Lower leg skin (tissue), 4 donors: ENCODE measurements around the gene PPM1M. TPM values are rescaled to one million over a fixed set of nuclear protein-coding genes. Genes with fewer than 3 reads are reported as not detected.
"Not testable (repeated sequence)": the region's sequence is repeated elsewhere in the genome, so short reads cannot be mapped to it uniquely, and the experiment has no call there.

ENCODE experiments used
- DNase-seq, 2 donors: peaks; one replicate each; pipeline ENCODE4 v3.0.0-alpha.2; 2019; ENCODE audit warnings: low spot score in 2 of 2
- H3K4me3 ChIP-seq: fragments of 200-600 bp; sonication (generic); 2 replicates; pipeline ENCODE4 v1.5.1; 2017; ENCODE audit warnings: mild to moderate bottlenecking, low read depth; ENCODE audit not compliant: poor library complexity, severe bottlenecking
- CTCF ChIP-seq, 3 donors: fragments of 450-650 bp; IDR thresholded peaks; one replicate each; pipeline ENCODE4 v1.5.1; 2016; ENCODE audit warnings: antibody characterized with exemption in 3 of 3, mild to moderate bottlenecking in 3 of 3, moderate library complexity in 2 of 3
- POLR2A ChIP-seq, 2 donors: fragments of 450-650 bp; IDR thresholded peaks; one replicate each; pipeline ENCODE4 v1.6.1; 2016 to 2017; ENCODE audit warnings: antibody characterized with exemption in 2 of 2, mild to moderate bottlenecking in 1 of 2, moderate library complexity in 1 of 2
- WGBS, 2 donors: methylation state at CpG; one replicate each; pipeline ENCODE4 v1.1.5; 2018; 5-methylcytosine and 5-hydroxymethylcytosine counted together
- intact Hi-C: fragments of 100-400 bp; cut with DNase I; formaldehyde crosslinking; loops from one replicate; pipeline ENCODE4 v1.15.0; 2023; ENCODE audit warnings: low total_unique reads
- total RNA-seq, 4 donors: library from RNA; depleted of rRNA; stranded (reverse); fragments of >200 nt; gene quantifications; one replicate each; pipeline ENCODE4 v1.1.0, GENCODE V29; 2016

Gene PPM1M
- total RNA-seq, 4 donors from 2014 or later, result 10.4 to 28.6 (median 14.0) TPM

- intact Hi-C loops, result no loop called here
- TF ChIP-seq POLR2A (IDR thresholded peaks at IDR 0.05) (no peak), CTCF (IDR thresholded peaks at IDR 0.05) (no peak)
- no peak for DNase-seq
- H3K4me3 ChIP-seq, result no peak overlapping the region
Measured at GRCh38 chr3:52262447-52262846, 16.9 kb downstream of the PPM1M start.

DNA sequence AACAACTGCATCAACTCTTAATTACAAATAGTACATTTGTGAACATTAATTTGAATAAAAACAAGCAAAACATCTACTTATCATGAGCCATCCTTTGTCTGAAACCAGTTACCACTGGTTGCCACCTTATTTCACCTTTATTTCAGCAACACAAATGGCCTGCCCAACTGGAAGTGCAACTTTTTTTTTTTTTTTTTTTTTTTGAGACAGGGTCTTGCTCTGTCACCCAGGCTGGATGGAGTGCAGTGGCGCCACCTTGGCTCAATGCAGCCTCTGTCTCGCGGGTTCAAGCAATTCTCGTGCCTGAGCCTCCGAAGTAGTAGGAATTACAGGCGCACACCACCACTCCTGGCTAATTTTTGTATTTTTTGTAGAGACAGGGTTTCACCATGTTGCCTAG, 19.8 kb downstream of the PPM1M start:
- DNase-seq, result no peak
- intact Hi-C loops, result no loop called here
- H3K4me3 ChIP-seq, result no peak overlapping the region
- 76 to 84% methylated on average over 6 of the region's 6 CpGs for WGBS, 2 donors
- TF ChIP-seq POLR2A (IDR thresholded peaks at IDR 0.05), result no peak
- no peak for TF ChIP-seq CTCF (IDR thresholded peaks at IDR 0.05)

GRCh38 chr3:52268036-52268435, 22.5 kb downstream of the PPM1M start:
- TF ChIP-seq POLR2A (IDR thresholded peaks at IDR 0.05) (no peak), CTCF (IDR thresholded peaks at IDR 0.05) (no peak)
- WGBS, 2 donors, result 68 to 69% methylated on average over 7 of the region's 7 CpGs
- no peak overlapping the region for H3K4me3 ChIP-seq
- intact Hi-C loops, result no loop called here
- no peak for DNase-seq

DNA sequence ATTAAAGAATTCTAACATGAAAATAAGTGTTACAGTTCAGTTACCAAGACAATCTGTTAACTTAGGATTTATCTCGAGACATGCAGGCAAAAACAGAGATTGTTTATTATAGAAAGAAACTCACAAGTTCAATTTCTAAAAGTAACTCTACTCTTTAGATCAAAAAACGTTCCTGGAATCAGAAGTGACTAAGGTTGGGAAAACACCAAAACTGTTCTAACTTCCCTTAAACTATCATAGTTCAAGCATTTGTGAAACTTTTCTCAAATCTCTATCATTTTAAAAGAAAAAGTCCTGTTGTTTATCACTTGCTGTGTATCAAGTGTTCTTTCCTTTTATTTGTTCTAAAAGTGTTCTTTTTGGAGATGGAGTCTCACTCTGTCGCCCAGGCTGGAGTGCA, 24.2 kb downstream of the PPM1M start:
- no peak for DNase-seq
- intact Hi-C loops, result no loop called here
- no peak overlapping the region for H3K4me3 ChIP-seq
- TF ChIP-seq POLR2A (IDR thresholded peaks at IDR 0.05), result no peak
- TF ChIP-seq CTCF (IDR thresholded peaks at IDR 0.05), result no peak
- 58 to 67% methylated on average over 3 of the region's 3 CpGs for WGBS, 2 donors

DNA sequence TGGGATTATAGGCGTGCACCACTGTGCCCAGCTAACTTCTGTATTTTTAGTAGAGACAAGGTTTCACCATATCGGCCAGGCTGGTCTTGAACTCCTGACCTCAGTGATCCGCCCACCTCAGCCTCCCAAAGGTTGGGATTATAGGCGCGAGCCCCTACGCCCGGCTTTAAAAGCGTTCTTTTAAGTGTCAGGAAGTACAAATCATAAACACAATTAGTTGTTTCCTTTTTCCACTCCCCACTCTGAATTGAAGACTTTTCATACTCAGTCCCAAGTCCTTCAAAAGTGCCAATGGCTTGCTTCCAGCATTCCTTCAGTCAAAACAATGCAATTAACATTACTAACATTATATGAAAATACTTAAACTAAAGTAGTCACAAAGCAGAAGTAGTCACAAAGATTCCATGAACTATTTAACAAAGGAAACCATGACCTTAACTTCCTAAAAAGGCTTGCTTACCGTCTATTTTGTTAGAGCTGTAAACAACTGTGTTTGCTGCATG, 24.7 kb downstream of the PPM1M start:
- 43 to 47% methylated on average over 9 of the region's 9 CpGs for WGBS, 2 donors
- intact Hi-C loops, result no loop called here
- H3K4me3 ChIP-seq, result no peak overlapping the region
- DNase-seq, result peak in 1 of 2 donors; percentile 74
- TF ChIP-seq CTCF (IDR thresholded peaks at IDR 0.05) (no peak), POLR2A (IDR thresholded peaks at IDR 0.05) (no peak)

DNA sequence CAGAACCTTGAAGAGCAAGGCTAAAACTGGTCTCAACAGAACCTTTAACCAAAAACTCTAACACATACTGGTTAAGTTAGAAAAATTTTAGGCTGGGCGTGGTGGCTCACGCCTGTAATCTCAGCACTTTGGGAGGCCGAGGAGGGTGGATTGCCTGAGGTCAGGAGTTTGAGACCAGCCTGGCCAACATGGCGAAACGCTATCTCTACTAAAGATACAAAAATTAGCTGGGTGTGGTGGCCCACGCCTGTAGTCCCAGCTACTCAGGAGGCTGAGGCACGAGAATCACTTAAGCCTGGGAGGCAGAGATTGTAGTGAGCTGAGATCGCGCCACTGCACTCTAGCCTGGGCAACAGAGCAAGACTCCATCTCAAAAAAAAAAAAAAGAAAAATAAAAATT, 26.6 kb downstream of the PPM1M start:
- 75 to 81% methylated on average over 9 of the region's 9 CpGs for WGBS, 2 donors
- DNase-seq, intact Hi-C loops, H3K4me3 ChIP-seq: not testable (repeated sequence)
